GM20000 (cell line): ENCODE data around the gene ITGB5.

Experiments used
- DNase-seq: peaks from one replicate; pipeline ENCODE4 v3.0.0; 2012; ENCODE audit warnings: low spot score
- CTCF ChIP-seq: IDR thresholded peaks from 2 replicates; pipeline ENCODE4 v1.5.1; 2012; ENCODE audit warnings: mild to moderate bottlenecking, control low read depth; ENCODE audit errors: extremely low read depth, missing control alignments

The ITGB5 gene

GRCh38 chr3:124767691-124768090 lies 119.5 kb downstream of the ITGB5 start:
- no peak for DNase-seq
- no peak for TF ChIP-seq CTCF

GRCh38 chr3:124767264-124767663 lies 119.9 kb downstream of the ITGB5 start:
- no peak for DNase-seq
- TF ChIP-seq CTCF = no peak

- DNase-seq = no peak
- no peak for TF ChIP-seq CTCF
Observed at GRCh38 chr3:124766113-124767095, 120.8 kb downstream of the ITGB5 start.

- no peak for TF ChIP-seq CTCF
- DNase-seq = no peak
Observed at GRCh38 chr3:124765197-124765840, 121.8 kb downstream of the ITGB5 start.

GRCh38 chr3:124764746-124765145 lies 122.4 kb downstream of the ITGB5 start:
- no peak for DNase-seq
- no peak for TF ChIP-seq CTCF

- no peak for TF ChIP-seq CTCF
- no peak for DNase-seq
Observed at GRCh38 chr3:124763644-124764358, 123.4 kb downstream of the ITGB5 start.
